H1 (cell line): ENCODE data around the gene EN1. TPM values are rescaled to one million over a fixed set of nuclear protein-coding genes. Genes with fewer than 3 reads are reported as not detected.

Experiments
- ATF2 ChIP-seq: IDR thresholded peaks from 2 replicates; pipeline ENCODE4 v1.6.1; 2012; ENCODE audit warnings: low read length, inconsistent platforms
- ATF3 ChIP-seq: IDR thresholded peaks from 2 replicates; pipeline ENCODE4 v1.6.1; 2011; ENCODE audit warnings: low read depth, mild to moderate bottlenecking, low read length; ENCODE audit not compliant: insufficient read depth
- BACH1 ChIP-seq: IDR thresholded peaks from 2 replicates; pipeline ENCODE4 v1.6.1; 2012; ENCODE audit warnings: low read length, improper control_type of control experiment
- CBX5 ChIP-seq: fragments of 300-800, 300-1000 bp; sonication (generic); IDR thresholded peaks from 2 replicates; pipeline ENCODE4 v1.7.1; 2016; ENCODE audit warnings: antibody characterized with exemption, low read length, low read depth
- EP300 ChIP-seq, 2 experiments: IDR thresholded peaks; 1 replicate in 1 of 2; 2 replicates in 1 of 2; pipeline ENCODE4 v1.6.1; 2011 to 2012; ENCODE audit warnings: low read depth in 2 of 2, low read length in 2 of 2, mild to moderate bottlenecking in 2 of 2, borderline replicate concordance in 1 of 2, inconsistent platforms in 1 of 2, moderate library complexity in 1 of 2
- GABPA ChIP-seq: IDR thresholded peaks from 2 replicates; pipeline ENCODE4 v1.6.1; 2011; ENCODE audit warnings: mild to moderate bottlenecking, low read length, moderate library complexity, borderline replicate concordance; ENCODE audit not compliant: insufficient read depth
- KDM4A ChIP-seq: IDR thresholded peaks from one replicate; pipeline ENCODE4 v1.7.1; 2012; ENCODE audit warnings: low read depth, mild to moderate bottlenecking, moderate library complexity, low read length, inconsistent platforms; ENCODE audit not compliant: severe bottlenecking
- PHF8 ChIP-seq: fragments of 200-600 bp; sonication (generic); conservative IDR thresholded peaks from 2 replicates; pipeline ENCODE4 v1.7.1; 2012; ENCODE audit warnings: low read depth, mild to moderate bottlenecking, inconsistent platforms, low read length, moderate library complexity
- POLR2A ChIP-seq, 2 experiments: IDR thresholded peaks; 1 replicate in 1 of 2; 2 replicates in 1 of 2; pipeline ENCODE4 v1.6.1; 2011; ENCODE audit warnings: low read depth in 2 of 2, low read length in 2 of 2, mild to moderate bottlenecking in 2 of 2; ENCODE audit errors: control extremely low read depth in 1 of 2
- RAD21 ChIP-seq, 2 experiments: IDR thresholded peaks in 1 of 2; conservative IDR thresholded peaks in 1 of 2; 2 replicates each; pipeline ENCODE4 v1.6.1; 2011; ENCODE audit warnings: low read depth in 2 of 2, low read length in 2 of 2, improper control_type of control experiment in 1 of 2, inconsistent platforms in 1 of 2, mild to moderate bottlenecking in 1 of 2, moderate library complexity in 1 of 2
- RBBP5 ChIP-seq: IDR thresholded peaks from 2 replicates; pipeline ENCODE4 v1.7.1; 2012; ENCODE audit warnings: low read depth, mild to moderate bottlenecking, inconsistent platforms, low read length, moderate library complexity, borderline replicate concordance
- SP4 ChIP-seq: IDR thresholded peaks from 2 replicates; pipeline ENCODE4 v1.6.1; 2012; ENCODE audit warnings: low read length, inconsistent platforms
- SRF ChIP-seq: IDR thresholded peaks from 2 replicates; pipeline ENCODE4 v1.6.1; 2011; ENCODE audit warnings: mild to moderate bottlenecking, low read depth, low read length, moderate library complexity
- TAF1 ChIP-seq: IDR thresholded peaks from 2 replicates; pipeline ENCODE4 v1.6.1; 2011; ENCODE audit warnings: mild to moderate bottlenecking, low read depth, low read length
- polyA plus RNA-seq, 7 experiments: library from polyadenylated mRNA; depleted of rRNA in 3 of 7; stranded (reverse) in 5 of 7; unstranded in 2 of 7; fragments of >200 nt in 5 of 7; fragments of 200-250 nt in 2 of 7; gene quantifications; 1 replicate in 5 of 7; 2 replicates in 1 of 7; 4 replicates in 1 of 7; pipeline versions ENCODE4 v1.2.1 to v1.2.3, GENCODE V29; 2011 to 2013; ENCODE audit warnings: missing spikeins in 2 of 7, mixed read lengths in 2 of 7
- total RNA-seq: library from RNA; stranded (reverse); fragmentation: NEBNext Ultra II Directional; extraction: Animal tissue kit (Norgen Biotek cat#: 25700); gene quantifications from 2 replicates; pipeline ENCODE4 v1.2.1, GENCODE V29; 2021
- TF ChIP-seq, protein P1 (sequence below): IDR thresholded peaks from 2 replicates; pipeline ENCODE4 v1.6.1; 2012; ENCODE audit warnings: inconsistent platforms

EN1 gene
- total and polyA plus RNA-seq, 2 of the 8 experiments (the other 6 are each of a cell fraction or from before 2014, with no cell fraction given), result not detected

DNA sequence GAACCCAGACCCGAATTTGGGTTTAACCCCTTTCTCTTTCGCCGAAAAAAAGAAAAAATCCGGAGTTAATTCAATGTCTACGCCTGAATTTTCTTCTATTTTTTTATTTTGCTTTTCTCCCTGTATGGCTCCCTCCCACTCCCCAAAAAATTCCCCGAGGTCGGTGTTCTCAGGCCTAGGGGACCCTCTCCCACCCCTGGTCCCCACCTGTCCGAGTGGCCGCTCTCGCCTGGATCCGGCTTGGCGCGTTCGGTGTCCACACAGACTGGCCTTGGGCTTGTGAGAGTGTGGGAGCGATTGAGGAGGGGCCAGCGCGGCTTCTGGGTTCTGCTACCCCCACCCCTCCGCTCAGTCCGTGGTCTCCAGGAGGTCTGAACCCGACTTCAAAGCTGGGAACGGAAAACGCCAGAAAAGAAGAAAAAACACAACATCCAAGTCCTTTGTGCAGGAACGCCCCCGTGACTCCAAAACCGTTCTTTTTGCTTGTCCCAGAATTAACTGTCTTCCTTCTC lies 5.7 kb upstream of the EN1 start (continued):
- TF ChIP-seq RBBP5 (0 out of 2 replicates have a peak, but pooled peaks have one; percentile 1), EP300 (IDR thresholded peaks at IDR 0.05; ENCODE audit: borderline replicate concordance in 1 of 2, low read depth in 2 of 2, low read length in 2 of 2) (no peak), PHF8 (no peak), POLR2A (IDR thresholded peaks at IDR 0.05; ENCODE audit: control extremely low read depth in 1 of 2, low read depth in 2 of 2, low read length in 2 of 2) (no peak), KDM4A (peak; percentile 3), SRF (no peak), SP4 (no peak), TAF1 (no peak), ATF2 (no peak), BACH1 (no peak), CBX5 (no peak), ATF3 (no peak), RAD21 (IDR thresholded peaks at IDR 0.05 in 1 of 2, conservative IDR thresholded peaks at IDR 0.05 in 1 of 2; ENCODE audit: low read depth in 2 of 2, low read length in 2 of 2) (no peak), GABPA (no peak)
- TF ChIP-seq, protein P1, sequence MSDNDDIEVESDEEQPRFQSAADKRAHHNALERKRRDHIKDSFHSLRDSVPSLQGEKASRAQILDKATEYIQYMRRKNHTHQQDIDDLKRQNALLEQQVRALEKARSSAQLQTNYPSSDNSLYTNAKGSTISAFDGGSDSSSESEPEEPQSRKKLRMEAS, result no peak
- TF ChIP-seq, all 59 proteins: peak for 6
